ENCODE data around the gene OLFML3.
"Not testable (repeated sequence)": the region's sequence is repeated elsewhere in the genome, so short reads cannot be mapped to it uniquely, and the experiment has no call there.

OLFML3 gene

GRCh38 chr1:113993766-113994165 is 14.5 kb downstream of the OLFML3 start:
- no peak for DNase-seq

DNA sequence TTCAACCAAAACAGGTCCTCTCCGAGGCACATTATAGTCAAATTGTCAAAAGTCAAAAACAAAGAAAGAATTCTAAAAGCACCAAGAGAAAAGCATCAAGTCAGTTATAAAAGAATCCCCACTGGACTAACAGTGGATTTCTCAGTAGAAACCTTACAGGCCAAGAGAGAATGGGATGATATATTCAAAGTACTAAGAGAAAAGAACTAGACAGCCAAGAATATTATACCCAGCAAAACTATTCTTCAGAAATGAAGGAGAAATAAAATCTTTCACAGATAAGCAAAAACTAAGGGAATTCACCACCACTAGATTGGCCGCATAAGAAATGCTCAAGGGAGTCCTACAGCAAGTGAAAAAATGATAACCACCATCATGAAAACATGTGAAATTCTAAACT is 16.1 kb downstream of the OLFML3 start:
- DNase-seq = no peak

GRCh38 chr1:113998361-113998760 is 19.1 kb downstream of the OLFML3 start:
- no peak for DNase-seq

GRCh38 chr1:113999233-113999632 is 20.0 kb downstream of the OLFML3 start:
- DNase-seq = no peak

GRCh38 chr1:113999799-114000198 is 20.5 kb downstream of the OLFML3 start:
- DNase-seq = no peak

- no peak for DNase-seq
Measured at GRCh38 chr1:114000406-114000805, 21.1 kb downstream of the OLFML3 start.

DNA sequence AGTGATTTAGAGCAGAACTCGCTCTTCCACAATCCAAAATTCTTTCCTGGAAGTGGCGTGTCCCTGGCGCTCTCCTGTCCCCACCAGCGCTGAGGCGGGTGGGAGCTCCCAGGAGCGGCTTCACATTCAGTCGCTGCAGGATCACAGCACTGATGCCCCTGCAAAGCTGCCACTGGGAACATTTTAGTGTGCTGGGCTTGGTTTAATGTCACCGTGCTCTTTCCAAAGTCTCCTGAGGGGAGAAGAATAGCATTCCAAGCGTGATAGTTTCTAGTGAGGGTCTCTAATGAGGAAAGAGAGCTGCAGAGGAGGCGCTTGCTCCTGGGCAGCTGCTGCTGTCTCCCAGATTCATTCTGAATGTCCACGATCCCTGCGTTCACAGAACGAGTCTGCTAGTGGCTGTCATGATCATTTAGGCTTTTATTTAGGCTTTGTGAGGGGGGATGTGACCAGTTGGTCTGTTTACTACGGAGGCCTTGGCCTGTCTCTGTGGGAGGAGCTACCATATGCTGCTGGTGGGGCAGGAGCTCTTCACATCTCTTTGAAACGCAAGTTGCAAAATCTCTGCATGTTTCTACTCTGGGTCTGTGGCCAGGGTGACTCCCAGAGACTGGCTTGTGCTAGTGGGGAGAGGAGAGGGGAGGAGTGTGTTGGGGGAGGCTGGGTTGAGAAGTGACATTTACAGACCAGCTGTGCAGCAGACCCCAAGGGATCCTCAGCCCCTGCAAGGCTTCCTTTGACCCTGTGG is 23.4 kb downstream of the OLFML3 start:
- DNase-seq = no peak

- DNase-seq = no peak
Measured at GRCh38 chr1:114003431-114003830, 24.2 kb downstream of the OLFML3 start.

DNA sequence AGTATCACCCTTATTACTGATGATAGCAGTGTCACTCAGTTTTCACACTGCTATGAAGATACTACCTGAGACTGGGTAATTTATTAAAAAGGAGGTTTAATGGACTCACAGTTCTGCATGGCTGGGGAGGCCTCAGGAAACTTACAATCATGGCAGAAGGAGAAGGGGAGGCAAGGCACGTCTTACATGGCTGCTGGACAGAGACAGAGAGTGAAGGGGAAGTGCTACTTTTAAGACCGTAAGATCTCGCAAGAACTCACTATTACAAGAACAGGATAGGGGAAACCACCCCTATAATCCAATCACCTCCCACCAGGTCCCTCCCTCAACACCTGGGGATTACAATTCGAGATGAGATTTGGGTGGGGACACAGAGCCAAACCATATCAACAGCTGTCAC is 27.6 kb downstream of the OLFML3 start:
- not testable (repeated sequence) for DNase-seq

- DNase-seq = no peak
Measured at GRCh38 chr1:114008480-114008941, 29.2 kb downstream of the OLFML3 start.

GRCh38 chr1:114008993-114009392 is 29.7 kb downstream of the OLFML3 start:
- DNase-seq = no peak

- DNase-seq = no peak
Measured at GRCh38 chr1:114009393-114009792, 30.1 kb downstream of the OLFML3 start.

GRCh38 chr1:114010433-114011184 is 31.3 kb downstream of the OLFML3 start:
- no peak for DNase-seq

GRCh38 chr1:114011796-114012195 is 32.5 kb downstream of the OLFML3 start:
- DNase-seq = no peak

- DNase-seq = no peak
Measured at GRCh38 chr1:114015075-114015474, 35.8 kb downstream of the OLFML3 start.

GRCh38 chr1:114019724-114020123 is 40.5 kb downstream of the OLFML3 start:
- DNase-seq = not testable (repeated sequence)

DNA sequence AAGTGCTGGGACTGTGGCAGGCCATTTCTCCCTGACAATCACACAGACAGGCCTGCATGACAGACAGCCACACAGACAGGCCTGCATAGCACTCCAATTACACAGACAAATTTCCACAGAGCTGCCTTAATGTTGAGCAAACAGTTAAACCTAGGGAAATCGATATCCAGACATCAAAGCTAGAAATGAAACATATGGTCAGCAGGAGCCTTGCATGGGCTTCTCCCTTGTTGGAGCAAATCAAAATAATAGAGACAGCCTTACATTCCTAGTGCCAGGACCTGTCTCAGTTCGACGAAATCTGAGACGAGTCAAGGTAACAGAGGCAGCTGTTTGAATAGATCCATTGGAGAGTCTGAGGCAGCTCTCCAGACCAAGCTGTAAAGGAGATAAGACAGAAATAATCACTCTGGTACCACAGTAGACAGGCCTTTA is 42.4 kb downstream of the OLFML3 start:
- DNase-seq = no peak

DNA sequence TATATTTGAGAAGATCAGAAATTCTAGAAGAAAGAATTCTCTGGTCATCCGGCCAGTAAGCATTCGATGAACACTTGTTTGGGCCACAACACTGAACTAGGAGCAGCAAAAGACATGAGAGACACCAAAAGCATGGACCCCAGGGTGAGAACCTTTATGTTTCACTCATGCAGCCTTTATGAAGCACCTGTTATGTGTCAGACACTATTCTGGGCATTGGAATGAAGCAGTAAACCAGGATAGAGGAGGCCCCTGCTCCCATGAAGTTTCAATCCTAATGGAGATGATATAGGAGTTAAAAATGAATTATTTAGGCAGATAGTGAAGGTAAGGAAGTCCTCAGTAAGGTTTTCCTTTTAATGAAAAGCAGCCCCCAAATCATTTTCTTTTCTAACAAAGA is 43.6 kb downstream of the OLFML3 start:
- no peak for DNase-seq

DNA sequence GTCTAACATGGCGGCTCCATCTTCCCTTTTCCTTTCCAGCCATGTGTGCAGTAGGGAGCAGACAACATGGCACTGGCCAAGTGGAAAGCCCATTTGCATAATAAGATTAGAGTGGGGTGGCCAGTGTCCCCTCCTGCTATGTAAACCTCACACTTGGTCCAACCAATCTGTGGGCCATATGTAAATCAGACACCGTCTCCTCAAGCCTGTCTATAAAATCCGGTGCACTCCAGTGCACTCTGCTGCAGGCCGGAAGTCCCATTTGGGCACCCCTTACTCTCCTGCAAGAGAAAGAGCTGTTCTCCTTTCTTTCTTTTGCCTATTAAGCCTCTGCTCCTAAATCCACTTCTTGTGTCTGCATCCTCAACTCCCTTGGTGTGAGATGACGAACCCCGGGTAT is 44.1 kb downstream of the OLFML3 start:
- no peak for DNase-seq

- no peak for DNase-seq
Measured at GRCh38 chr1:114024049-114024448, 44.8 kb downstream of the OLFML3 start.

DNA sequence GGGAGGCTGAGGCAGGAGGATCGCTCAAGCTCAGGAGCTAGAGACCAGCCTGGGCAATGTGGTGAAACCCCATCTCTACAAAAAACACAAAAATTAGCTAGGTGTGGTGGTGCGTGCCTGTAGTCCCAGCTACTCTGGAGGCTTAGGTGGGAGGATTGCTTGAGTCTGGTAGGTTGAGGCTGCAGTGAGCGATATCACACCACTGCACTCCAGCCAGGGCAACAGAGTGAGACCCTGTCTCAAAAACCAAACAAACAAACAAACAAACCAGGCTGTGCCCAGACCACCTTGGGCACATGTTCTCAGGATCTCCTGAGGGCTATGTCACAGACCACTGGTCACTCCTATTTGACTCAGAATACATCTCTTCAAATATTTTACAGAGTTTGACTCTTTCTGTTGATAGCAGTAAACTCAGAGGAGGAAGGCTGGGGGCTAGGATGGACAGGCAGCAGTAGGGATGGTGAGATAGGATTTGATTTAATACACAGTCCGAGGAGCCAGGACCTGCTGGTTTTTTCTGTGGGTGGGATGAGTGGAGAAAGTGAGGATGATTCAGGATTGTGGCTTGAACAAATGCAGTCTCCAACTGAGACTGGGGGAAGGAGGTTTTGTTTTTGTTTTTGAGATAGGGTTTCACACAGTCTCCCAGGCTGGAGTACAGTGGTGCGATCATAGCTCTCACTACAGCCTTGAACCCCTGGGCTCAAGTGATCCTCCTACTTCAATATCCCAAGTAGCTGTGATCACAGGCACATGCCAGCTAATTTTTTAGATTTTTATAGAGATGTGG is 46.5 kb downstream of the OLFML3 start:
- DNase-seq = no peak

DNA sequence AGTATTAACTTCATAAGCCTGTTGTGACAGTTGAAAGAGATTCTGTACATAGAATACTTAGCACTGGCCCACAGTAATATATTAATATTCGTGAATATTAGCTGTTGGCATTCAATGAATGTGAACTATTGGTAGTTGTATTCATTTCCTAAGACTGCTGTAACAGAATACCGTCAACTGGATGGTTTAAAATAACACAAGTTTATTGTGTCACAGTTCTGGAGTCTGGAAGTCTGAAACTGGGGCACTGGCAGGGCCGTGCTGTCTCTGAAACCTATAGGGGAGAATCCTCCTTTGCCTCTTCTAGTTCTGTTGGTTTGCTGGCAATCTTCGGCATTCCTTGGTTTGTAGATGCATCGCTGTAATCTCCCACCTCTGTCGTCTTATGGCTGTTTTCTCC is 47.5 kb downstream of the OLFML3 start:
- DNase-seq = no peak
